ENCODE results near the gene SLIT3. TPM values are rescaled to one million over a fixed set of nuclear protein-coding genes. Genes with fewer than 3 reads are reported as not detected.

The SLIT3 gene
- total and polyA plus RNA-seq, 2 donors (not counting 3 experiments of a cell fraction or from before 2014, with no cell fraction given): 0.90 to 1.0 TPM

DNA sequence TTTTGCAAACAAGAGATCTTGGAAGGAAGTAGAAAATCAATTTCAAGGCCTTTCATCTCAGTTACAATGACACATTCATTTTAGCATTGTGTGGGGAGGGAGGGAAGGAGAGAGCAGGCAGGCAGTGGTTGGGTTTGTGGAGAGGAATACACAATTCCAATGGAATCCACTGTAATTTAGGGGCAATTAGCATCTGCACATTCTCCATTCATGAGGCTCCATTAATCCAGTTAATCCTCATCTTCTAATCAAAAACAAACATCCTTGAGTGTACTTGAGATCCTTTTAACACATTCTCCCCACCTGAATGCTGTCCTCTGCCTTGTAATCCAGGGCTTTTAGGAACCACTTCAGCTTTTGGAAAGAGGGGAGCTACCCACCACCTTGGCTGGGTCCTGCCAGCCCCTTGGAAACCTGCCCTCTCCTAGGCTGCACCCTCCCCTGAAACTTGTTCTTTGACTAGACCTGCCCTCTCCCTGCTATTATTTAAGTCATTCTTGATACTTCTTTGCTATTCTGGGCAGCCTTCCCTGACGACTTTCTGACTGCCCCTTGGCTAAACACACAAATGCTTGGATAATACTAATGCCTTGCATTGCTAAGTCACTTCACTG lies 271.2 kb downstream of the SLIT3 start:
- Histone ChIP-seq H3K4me2 (ENCODE audit: insufficient read depth, low read length) (no peak overlapping the region), H3K4me1 (ENCODE audit: control insufficient read depth, extremely low read depth, insufficient read depth, low read length) (no peaks in the 10 kb centered on the region), H3K27me3 (ENCODE audit: control insufficient read depth in 2 of 2, insufficient read depth in 2 of 2, low read length in 2 of 2) (no peaks in the 10 kb centered on the region), H3K9me1 (replicated peaks; ENCODE audit: control insufficient read depth, extremely low read depth, insufficient read depth, low read length) (no peaks in the 10 kb centered on the region), H3K4me3 (replicated peaks in 1 of 3; ENCODE audit: insufficient read depth in 1 of 3, low read depth in 1 of 3, low read length in 3 of 3) (no peak overlapping the region), H4K20me1 (replicated peaks; ENCODE audit: control insufficient read depth, extremely low read depth, insufficient read depth, low read length) (no peaks in the 10 kb centered on the region), H3K36me3 (ENCODE audit: control insufficient read depth in 2 of 2, extremely low read depth in 1 of 2, insufficient read depth in 2 of 2, low read length in 2 of 2) (no peaks in the 10 kb centered on the region), H3K79me2 (ENCODE audit: control insufficient read depth, insufficient read depth, low read length) (no peaks in the 10 kb centered on the region), H3K9me3 (replicated peaks; ENCODE audit: control insufficient read depth, insufficient read depth, low read length) (no peaks in the 10 kb centered on the region), H3K27ac (ENCODE audit: insufficient read depth, low read depth, low read length) (no peak overlapping the region), H2AFZ (ENCODE audit: low read depth, low read length) (no peak overlapping the region), H3K9ac (replicated peaks; ENCODE audit: extremely low read depth, insufficient read depth, low read length) (no peak overlapping the region)
- POLR2A ChIA-PET: no interaction called here
- DNase-seq (ENCODE audit: low read depth, low spot score) (no peak), FAIRE-seq (no peak)
- dilution Hi-C loops (cut with MboI; ENCODE audit: extremely low pct_ligation_motif_present, low sequenced_read_pairs): no loop called here
- no TSS peak for BruUV-seq (replicated peaks)
- no peak for TF ChIP-seq FOS (IDR thresholded peaks at IDR 0.05; ENCODE audit: borderline replicate concordance, insufficient read depth, low read length)
- TF ChIP-seq, protein P1, sequence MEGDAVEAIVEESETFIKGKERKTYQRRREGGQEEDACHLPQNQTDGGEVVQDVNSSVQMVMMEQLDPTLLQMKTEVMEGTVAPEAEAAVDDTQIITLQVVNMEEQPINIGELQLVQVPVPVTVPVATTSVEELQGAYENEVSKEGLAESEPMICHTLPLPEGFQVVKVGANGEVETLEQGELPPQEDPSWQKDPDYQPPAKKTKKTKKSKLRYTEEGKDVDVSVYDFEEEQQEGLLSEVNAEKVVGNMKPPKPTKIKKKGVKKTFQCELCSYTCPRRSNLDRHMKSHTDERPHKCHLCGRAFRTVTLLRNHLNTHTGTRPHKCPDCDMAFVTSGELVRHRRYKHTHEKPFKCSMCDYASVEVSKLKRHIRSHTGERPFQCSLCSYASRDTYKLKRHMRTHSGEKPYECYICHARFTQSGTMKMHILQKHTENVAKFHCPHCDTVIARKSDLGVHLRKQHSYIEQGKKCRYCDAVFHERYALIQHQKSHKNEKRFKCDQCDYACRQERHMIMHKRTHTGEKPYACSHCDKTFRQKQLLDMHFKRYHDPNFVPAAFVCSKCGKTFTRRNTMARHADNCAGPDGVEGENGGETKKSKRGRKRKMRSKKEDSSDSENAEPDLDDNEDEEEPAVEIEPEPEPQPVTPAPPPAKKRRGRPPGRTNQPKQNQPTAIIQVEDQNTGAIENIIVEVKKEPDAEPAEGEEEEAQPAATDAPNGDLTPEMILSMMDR (IDR thresholded peaks at IDR 0.05; ENCODE audit: extremely low read depth in 1 of 2, insufficient read depth in 1 of 2, low read depth in 1 of 2, low read length in 2 of 2): no peak
- CTCF ChIA-PET: no interaction called here
- intact Hi-C loops (cut with micrococcal nuclease): no loop called here

GRCh38 chr5:169029037-169029436 lies 271.9 kb downstream of the SLIT3 start:
- TF ChIP-seq, protein P1 (IDR thresholded peaks at IDR 0.05; ENCODE audit: extremely low read depth in 1 of 2, insufficient read depth in 1 of 2, low read depth in 1 of 2, low read length in 2 of 2): no peak
- TF ChIP-seq MYC (IDR thresholded peaks at IDR 0.05; ENCODE audit: low read depth, low read length): no peak
- H3K4me2 ChIP-seq (ENCODE audit: insufficient read depth, low read length): no peak overlapping the region
- DNase-seq (ENCODE audit: low read depth, low spot score) (no peak), FAIRE-seq (no peak)
- H3K4me3 ChIP-seq (replicated peaks in 1 of 3; ENCODE audit: insufficient read depth in 1 of 3, low read depth in 1 of 3, low read length in 3 of 3): no peak overlapping the region
- no peaks in the 10 kb centered on the region for H4K20me1 ChIP-seq (replicated peaks; ENCODE audit: control insufficient read depth, extremely low read depth, insufficient read depth, low read length)
- H3K9me1 ChIP-seq (replicated peaks; ENCODE audit: control insufficient read depth, extremely low read depth, insufficient read depth, low read length): no peaks in the 10 kb centered on the region
- H3K79me2 ChIP-seq (ENCODE audit: control insufficient read depth, insufficient read depth, low read length): no peaks in the 10 kb centered on the region
- dilution Hi-C loops (cut with MboI; ENCODE audit: extremely low pct_ligation_motif_present, low sequenced_read_pairs) (no loop called here), intact Hi-C loops (cut with micrococcal nuclease) (no loop called here)
- POLR2A ChIA-PET: no interaction called here
- CTCF ChIA-PET: no interaction called here
- H3K36me3 ChIP-seq (ENCODE audit: control insufficient read depth in 2 of 2, extremely low read depth in 1 of 2, insufficient read depth in 2 of 2, low read length in 2 of 2): no peaks in the 10 kb centered on the region
- no peak overlapping the region for H3K9ac ChIP-seq (replicated peaks; ENCODE audit: extremely low read depth, insufficient read depth, low read length)
- no peaks in the 10 kb centered on the region for H3K27me3 ChIP-seq (ENCODE audit: control insufficient read depth in 2 of 2, insufficient read depth in 2 of 2, low read length in 2 of 2)
- no peaks in the 10 kb centered on the region for H3K4me1 ChIP-seq (ENCODE audit: control insufficient read depth, extremely low read depth, insufficient read depth, low read length)
- H3K9me3 ChIP-seq (replicated peaks; ENCODE audit: control insufficient read depth, insufficient read depth, low read length): no peaks in the 10 kb centered on the region
- H2AFZ ChIP-seq (ENCODE audit: low read depth, low read length): no peak overlapping the region
- BruUV-seq (replicated peaks): no TSS peak
- H3K27ac ChIP-seq (ENCODE audit: insufficient read depth, low read depth, low read length): no peak overlapping the region
